A172 (cell line): Measurements from ENCODE around the gene DBX1. TPM values are rescaled to one million over a fixed set of nuclear protein-coding genes. Genes with fewer than 3 reads are reported as not detected.
"Not testable (repeated sequence)": the region's sequence is repeated elsewhere in the genome, so short reads cannot be mapped to it uniquely, and the experiment has no call there.

Source experiments
- DNase-seq: peaks from one replicate; pipeline ENCODE4 v3.0.0-alpha.2; 2015; ENCODE audit warnings: low spot score
- total RNA-seq: library from RNA; depleted of rRNA; stranded (reverse); fragments of >200 nt; shearing (Covaris generic); gene quantifications from 2 replicates; pipeline ENCODE4 v1.2.3, GENCODE V29; 2014

The DBX1 gene
- total RNA-seq, 1 experiment from 2014 or later, result not detected

GRCh38 chr11:20161230-20161918, 1.1 kb upstream of the DBX1 start:
- DNase-seq, result no peak

- no peak for DNase-seq
Measured at GRCh38 chr11:20159466-20160381, 551 bp downstream of the DBX1 start.

GRCh38 chr11:20158597-20159257, 1.5 kb downstream of the DBX1 start:
- peak; percentile 47 for DNase-seq

GRCh38 chr11:20157728-20158127, 2.5 kb downstream of the DBX1 start:
- no peak for DNase-seq

DNA sequence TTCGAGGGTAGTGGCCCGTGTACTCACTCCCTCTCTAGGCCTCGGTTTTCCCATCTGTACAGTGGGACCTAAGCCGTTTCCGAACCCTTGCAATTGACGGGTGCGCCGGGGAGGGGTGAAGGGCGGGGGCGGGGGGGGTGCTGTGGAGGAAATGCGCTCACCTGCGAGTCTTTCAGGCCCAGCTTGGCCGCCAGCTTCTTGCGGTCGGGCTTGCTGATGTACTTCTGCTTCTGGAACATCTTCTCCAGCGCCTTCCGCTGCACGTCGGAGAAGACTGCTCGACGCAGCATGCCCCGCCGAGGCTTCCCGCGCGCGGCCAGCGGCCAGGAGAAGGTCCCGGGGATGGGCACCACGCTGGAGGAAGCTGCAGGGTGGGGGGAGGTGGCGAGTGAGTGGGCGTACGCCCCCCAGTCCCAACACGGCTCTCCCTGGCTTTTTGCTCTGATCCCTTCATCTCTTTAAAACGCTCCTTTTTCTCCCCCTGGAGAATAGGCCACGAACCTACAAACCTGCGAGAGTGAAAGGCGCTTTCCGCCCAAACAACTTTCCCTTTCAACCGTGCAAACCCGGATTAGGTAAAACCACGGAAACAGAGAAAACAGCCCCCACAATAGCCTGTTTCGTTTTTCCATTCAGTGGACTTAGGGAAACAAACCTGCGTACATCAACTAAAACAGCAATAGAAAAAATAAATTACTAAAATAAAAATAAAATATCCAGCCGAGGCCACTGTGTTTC, 3.2 kb downstream of the DBX1 start:
- no peak for DNase-seq

DNA sequence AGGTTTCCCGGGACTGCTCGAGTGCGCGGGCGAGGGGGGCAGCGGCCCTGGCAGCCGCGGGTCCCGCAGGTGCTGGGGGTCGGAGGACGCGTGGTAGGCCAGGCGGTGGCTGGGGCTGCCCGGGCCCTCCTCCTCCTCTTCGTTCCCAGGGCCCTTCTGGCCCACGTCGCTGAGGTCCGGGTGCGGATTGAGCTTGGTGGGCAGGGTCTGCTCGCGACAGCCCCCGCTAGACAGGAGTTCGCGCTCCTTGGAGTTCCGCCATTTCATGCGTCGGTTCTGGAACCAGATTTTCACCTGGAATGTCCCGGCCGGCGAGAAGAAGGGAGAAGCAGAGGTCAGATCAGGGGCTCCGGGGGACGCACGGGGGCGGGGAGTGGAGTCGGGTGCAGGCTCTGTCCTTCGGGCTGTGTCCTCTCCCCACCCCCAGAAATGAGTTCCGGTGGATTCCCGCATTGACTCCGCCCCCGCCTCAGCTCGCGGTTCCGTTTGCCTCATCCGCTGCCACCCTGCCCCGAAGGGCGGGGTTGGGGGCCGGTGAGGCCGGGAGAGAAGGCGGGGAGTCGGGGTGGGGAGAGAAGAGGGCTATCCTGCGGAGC, 3.9 kb downstream of the DBX1 start:
- no peak for DNase-seq

DNA sequence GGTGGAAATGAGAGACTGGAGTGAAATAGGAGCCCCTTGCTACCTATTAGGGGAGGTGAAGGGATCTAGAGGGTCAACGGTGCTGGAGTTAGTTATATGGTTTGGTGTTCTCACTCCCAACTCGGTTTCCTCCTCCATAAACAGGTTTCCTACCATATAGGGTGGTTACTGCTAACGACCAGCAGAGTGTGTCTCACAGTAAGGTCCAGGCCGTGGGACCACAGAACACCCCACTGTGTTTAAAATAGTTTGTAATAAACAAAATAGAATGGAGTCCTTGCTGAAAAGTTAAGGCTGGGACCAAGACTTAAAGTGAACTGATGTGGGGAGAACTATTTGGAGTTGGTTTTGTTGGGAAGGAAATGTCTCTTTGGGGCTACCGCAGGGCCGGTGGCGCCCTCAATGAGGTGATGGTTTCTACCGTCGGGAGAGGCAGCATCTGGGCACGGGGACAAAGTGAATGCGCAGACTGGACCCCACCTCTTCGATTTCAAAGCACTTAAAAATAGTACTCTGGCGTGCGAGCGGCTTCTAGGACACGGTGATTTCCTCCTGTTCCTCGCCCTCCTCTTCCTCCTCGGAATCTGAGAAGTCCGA, 4.5 kb downstream of the DBX1 start:
- DNase-seq, result no peak

DNA sequence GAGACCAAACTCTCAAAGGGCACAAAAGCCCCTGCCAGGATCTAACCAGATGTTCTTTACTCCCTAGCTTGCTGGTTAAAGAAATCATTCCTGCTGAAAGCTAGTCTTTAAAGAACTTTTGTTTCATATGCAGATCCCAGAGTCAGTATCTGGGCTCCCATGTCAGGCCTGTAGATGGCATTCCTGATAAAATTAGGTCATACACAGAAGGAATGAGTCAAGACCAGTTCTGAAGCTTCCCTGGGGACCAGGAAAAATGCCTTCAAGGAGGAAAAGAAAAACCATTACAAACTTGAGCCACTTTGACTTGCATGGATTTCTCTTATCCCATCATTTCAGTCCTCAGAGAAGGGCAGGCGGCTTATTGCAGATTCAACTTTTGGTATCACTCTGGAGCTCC, 5.9 kb downstream of the DBX1 start:
- peak; percentile 16 for DNase-seq

GRCh38 chr11:20138707-20139106, 21.6 kb downstream of the DBX1 start:
- DNase-seq, result no peak

GRCh38 chr11:20137637-20138036, 22.6 kb downstream of the DBX1 start:
- no peak for DNase-seq

GRCh38 chr11:20134991-20135736, 25.1 kb downstream of the DBX1 start:
- no peak for DNase-seq

DNA sequence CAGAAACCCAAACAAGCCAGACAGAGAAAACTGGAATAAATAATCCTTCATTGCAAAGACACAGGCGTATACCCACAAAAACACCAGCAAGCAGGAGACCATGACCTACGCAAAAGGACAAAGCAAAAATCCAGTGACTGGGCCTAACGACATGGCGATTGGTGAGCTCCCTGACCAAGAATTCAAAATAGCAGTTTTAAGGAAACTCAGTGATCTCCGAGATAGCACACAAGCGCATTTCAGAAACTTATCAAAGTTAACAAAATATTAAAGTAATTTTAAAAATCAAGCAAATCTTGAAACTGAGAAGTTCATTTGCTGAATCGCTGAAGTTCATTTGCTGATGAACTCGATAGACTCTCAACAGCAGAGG, 27.6 kb downstream of the DBX1 start:
- DNase-seq, result no peak

- peak; percentile 38 for DNase-seq
Measured at GRCh38 chr11:20131788-20132666, 28.2 kb downstream of the DBX1 start.

DNA sequence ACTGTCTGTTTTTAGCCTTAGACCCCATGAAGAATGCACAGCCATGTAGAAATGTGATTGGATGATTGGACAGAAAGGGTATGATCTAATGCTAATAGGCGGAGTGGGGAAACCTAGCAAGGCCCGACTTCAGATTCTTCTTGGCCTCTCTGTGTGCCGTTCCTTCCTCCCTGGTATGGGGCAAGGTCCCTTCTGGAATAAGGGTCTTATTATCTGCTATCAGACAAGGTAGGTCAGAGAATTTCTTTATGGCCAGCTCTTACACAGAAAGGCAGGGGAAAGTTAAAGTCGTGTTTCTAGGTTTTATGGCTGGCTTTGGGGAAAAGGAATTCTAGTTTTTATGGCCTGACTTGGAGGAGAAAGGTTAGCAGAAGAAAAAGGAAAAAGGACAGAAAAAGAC, 30.6 kb downstream of the DBX1 start:
- DNase-seq, result no peak

DNA sequence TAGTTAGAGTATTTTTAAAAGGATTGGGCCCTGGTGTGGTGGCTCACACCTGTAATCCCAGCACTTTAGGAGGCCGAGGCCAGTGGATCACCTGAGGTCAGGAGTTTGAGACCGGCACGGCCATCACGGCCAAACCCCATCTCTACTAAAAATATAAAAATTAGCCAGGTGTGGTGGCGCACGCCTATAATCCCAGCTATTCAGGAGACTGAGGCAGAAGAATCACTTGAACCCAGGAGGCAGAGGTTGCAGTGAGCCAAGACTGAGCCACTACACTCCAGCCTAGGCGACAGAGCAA, 31.8 kb downstream of the DBX1 start:
- DNase-seq, result not testable (repeated sequence)

- DNase-seq, result peak; percentile 65
Measured at GRCh38 chr11:20127671-20128527, 32.4 kb downstream of the DBX1 start.

- no peak for DNase-seq
Measured at GRCh38 chr11:20126724-20127123, 33.6 kb downstream of the DBX1 start.

DNA sequence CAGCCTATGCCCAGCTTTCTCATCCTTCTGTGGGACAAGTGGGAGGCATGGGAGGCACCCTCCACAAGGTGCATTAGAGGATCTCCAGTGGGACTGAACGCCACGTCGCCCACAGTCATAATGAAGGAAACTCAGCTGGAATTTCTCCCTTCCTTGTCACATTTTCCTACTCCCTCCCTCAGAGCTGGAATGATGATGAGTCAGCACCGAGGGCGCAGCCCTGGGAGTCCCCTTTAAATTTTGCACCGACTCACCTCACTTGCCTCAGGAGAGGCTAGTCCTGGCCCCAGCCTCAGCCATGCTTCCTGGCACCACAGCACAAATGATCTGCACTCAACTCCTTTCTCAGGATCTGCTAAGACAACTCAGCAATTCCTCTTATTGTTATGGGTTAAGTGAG, 34.3 kb downstream of the DBX1 start:
- DNase-seq, result peak; percentile 84

DNA sequence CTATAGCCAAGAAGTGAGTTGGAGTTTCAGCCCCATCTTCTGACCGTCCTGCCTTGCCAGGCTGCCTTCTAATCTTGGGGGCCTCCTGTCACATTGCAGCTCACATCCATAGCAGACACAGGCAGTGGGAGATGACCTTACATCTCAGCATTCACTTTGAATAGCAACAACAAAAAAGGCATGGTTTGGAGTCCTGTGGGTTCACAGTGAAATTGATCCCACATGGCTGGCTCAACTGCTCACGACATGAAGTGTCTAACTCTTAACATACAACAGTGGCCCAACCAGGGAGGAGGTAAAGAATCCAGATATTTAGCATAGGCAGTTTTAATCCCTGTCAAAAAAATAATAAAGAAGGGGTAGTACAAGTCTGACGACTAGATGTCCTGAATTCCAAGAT, 38.1 kb downstream of the DBX1 start:
- DNase-seq, result no peak
